Testis (tissue), 3 donors: ENCODE measurements around the gene PRKCA. TPM values are rescaled to one million over a fixed set of nuclear protein-coding genes. Genes with fewer than 3 reads are reported as not detected.
"Not testable (repeated sequence)": the region's sequence is repeated elsewhere in the genome, so short reads cannot be mapped to it uniquely, and the experiment has no call there.

ENCODE experiments used
- DNase-seq: peaks from one replicate; pipeline ENCODE4 v3.0.0-alpha.2; 2019
- H3K27ac ChIP-seq, 2 donors: fragments of 200-600 bp; sonication (generic); one replicate each; pipeline ENCODE4 v1.5.1; 2019
- H3K27me3 ChIP-seq: fragments of 200-600 bp; sonication (generic); one replicate; pipeline ENCODE4 v1.5.1; 2019
- H3K36me3 ChIP-seq: fragments of 200-600 bp; sonication (generic); one replicate; pipeline ENCODE4 v1.5.1; 2017; ENCODE audit warnings: low read depth; ENCODE audit errors: missing control alignments
- H3K4me1 ChIP-seq: fragments of 200-600 bp; sonication (generic); one replicate; pipeline ENCODE4 v1.5.1; 2019
- H3K4me3 ChIP-seq, 2 donors: fragments of 200-600 bp; sonication (generic); one replicate each; pipeline ENCODE4 v1.5.1; 2017 to 2019
- H3K9me3 ChIP-seq: fragments of 200-600 bp; sonication (generic); one replicate; pipeline ENCODE4 v1.5.1; 2017
- POLR2A ChIP-seq: fragments of 450-650 bp; IDR thresholded peaks from one replicate; pipeline ENCODE4 v1.6.1; 2017; ENCODE audit warnings: antibody characterized with exemption, mild to moderate bottlenecking, moderate library complexity
- WGBS, 2 donors: methylation state at CpG; one replicate each; pipeline ENCODE4 v1.1.5; 2018; 5-methylcytosine and 5-hydroxymethylcytosine counted together
- intact Hi-C: fragments of 100-400 bp; cut with DNase I; formaldehyde crosslinking; loops from one replicate; pipeline ENCODE4 v1.15.1; 2023; ENCODE audit warnings: low total_unique reads
- polyA plus RNA-seq: library from polyadenylated mRNA; stranded (reverse); fragments of 350-450 nt; fragmentation: Illumina TruSeq; extraction: RNeasy Lipid Tissue Mini Kit (QIAGEN cat#74804); gene quantifications from one replicate; pipeline ENCODE4 v1.2.3, GENCODE V29; 2014; ENCODE audit warnings: low read depth, low replicate concordance; ENCODE audit not compliant: insufficient read depth
- total RNA-seq, 2 donors: library from RNA; depleted of rRNA; stranded (reverse); fragments of >200 nt; gene quantifications; one replicate each; pipeline ENCODE4 v1.2.3, GENCODE V29; 2016
- TF ChIP-seq, protein P1 (sequence below), 3 experiments: fragments of 450-650 bp in 2 of 3; fragments of 200-600 bp in 1 of 3; sonication (generic) in 1 of 3; IDR thresholded peaks; one replicate each; pipeline ENCODE4 v1.5.1; 2016 to 2019; ENCODE audit warnings: antibody characterized with exemption in 3 of 3, mild to moderate bottlenecking in 2 of 3, moderate library complexity in 1 of 3

Gene PRKCA
- total and polyA plus RNA-seq, 3 donors from 2014 or later = 6.8 to 22.9 (median 15.4) TPM

- H3K4me1 ChIP-seq = no peaks in the 10 kb centered on the region
- TF ChIP-seq, protein P1, sequence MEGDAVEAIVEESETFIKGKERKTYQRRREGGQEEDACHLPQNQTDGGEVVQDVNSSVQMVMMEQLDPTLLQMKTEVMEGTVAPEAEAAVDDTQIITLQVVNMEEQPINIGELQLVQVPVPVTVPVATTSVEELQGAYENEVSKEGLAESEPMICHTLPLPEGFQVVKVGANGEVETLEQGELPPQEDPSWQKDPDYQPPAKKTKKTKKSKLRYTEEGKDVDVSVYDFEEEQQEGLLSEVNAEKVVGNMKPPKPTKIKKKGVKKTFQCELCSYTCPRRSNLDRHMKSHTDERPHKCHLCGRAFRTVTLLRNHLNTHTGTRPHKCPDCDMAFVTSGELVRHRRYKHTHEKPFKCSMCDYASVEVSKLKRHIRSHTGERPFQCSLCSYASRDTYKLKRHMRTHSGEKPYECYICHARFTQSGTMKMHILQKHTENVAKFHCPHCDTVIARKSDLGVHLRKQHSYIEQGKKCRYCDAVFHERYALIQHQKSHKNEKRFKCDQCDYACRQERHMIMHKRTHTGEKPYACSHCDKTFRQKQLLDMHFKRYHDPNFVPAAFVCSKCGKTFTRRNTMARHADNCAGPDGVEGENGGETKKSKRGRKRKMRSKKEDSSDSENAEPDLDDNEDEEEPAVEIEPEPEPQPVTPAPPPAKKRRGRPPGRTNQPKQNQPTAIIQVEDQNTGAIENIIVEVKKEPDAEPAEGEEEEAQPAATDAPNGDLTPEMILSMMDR (IDR thresholded peaks at IDR 0.05) = no peak
- TF ChIP-seq POLR2A = no peak
- H3K36me3 ChIP-seq = no peaks in the 10 kb centered on the region
- WGBS, 2 donors = 59 to 63% methylated on average over 8 of the region's 8 CpGs
- no peaks in the 10 kb centered on the region for H3K9me3 ChIP-seq
- H3K27me3 ChIP-seq = no peaks in the 10 kb centered on the region
- no peak overlapping the region for H3K27ac ChIP-seq
- H3K4me3 ChIP-seq = no peak overlapping the region
- intact Hi-C loops = no loop called here
- no peak for DNase-seq
Observed at GRCh38 chr17:66398617-66399016, 96.2 kb downstream of the PRKCA start.

DNA sequence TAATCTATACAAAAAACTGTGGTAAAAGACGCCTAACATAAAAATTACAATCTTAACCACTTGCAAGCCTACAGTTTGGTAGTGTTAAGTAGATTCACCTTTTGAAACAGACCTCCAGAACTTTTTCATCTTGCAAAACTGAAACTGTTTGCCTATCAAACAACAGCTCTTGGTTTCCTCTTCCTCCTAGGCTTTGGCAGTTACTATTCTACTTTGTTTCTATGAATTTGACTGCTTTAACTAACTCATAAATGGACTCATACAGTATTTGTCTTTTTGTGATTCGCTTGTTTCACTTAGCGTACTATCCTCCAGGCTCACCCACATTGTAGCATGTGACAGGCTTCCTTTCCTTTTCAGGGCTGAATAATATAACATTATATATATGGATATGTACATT lies 97.0 kb downstream of the PRKCA start:
- Histone ChIP-seq H3K27me3 (no peaks in the 10 kb centered on the region), H3K4me3 (no peak overlapping the region), H3K27ac (no peak overlapping the region), H3K36me3 (no peaks in the 10 kb centered on the region), H3K4me1 (no peaks in the 10 kb centered on the region), H3K9me3 (no peaks in the 10 kb centered on the region)
- 90 to 95% methylated on average over 3 of the region's 3 CpGs for WGBS, 2 donors
- DNase-seq = no peak
- intact Hi-C loops = no loop called here
- TF ChIP-seq, protein P1 (IDR thresholded peaks at IDR 0.05) = no peak
- TF ChIP-seq POLR2A = no peak

- H3K27ac ChIP-seq, intact Hi-C loops, H3K27me3 ChIP-seq, H3K9me3 ChIP-seq, H3K4me3 ChIP-seq, H3K4me1 ChIP-seq, DNase-seq, H3K36me3 ChIP-seq: not testable (repeated sequence)
- WGBS, 2 donors = 96 to 98% methylated on average over 11 of the region's 11 CpGs
Observed at GRCh38 chr17:66400041-66400688, 97.8 kb downstream of the PRKCA start.

GRCh38 chr17:66400698-66401097 lies 98.3 kb downstream of the PRKCA start:
- intact Hi-C loops = no loop called here
- H3K27ac ChIP-seq = no peak overlapping the region
- 0 to 45% methylated on average over 1 of the region's 1 CpG for WGBS, 2 donors
- H3K9me3 ChIP-seq = no peaks in the 10 kb centered on the region
- TF ChIP-seq POLR2A = no peak
- TF ChIP-seq, protein P1 (IDR thresholded peaks at IDR 0.05) = no peak
- no peaks in the 10 kb centered on the region for H3K27me3 ChIP-seq
- no peaks in the 10 kb centered on the region for H3K36me3 ChIP-seq
- no peaks in the 10 kb centered on the region for H3K4me1 ChIP-seq
- DNase-seq = no peak
- no peak overlapping the region for H3K4me3 ChIP-seq

GRCh38 chr17:66401364-66401763 lies 99.0 kb downstream of the PRKCA start:
- Histone ChIP-seq H3K36me3 (no peaks in the 10 kb centered on the region), H3K4me3 (no peak overlapping the region), H3K9me3 (no peaks in the 10 kb centered on the region), H3K4me1 (no peaks in the 10 kb centered on the region), H3K27ac (no peak overlapping the region), H3K27me3 (no peaks in the 10 kb centered on the region)
- TF ChIP-seq POLR2A = no peak
- TF ChIP-seq, protein P1 (IDR thresholded peaks at IDR 0.05) = no peak
- intact Hi-C loops = no loop called here
- no peak for DNase-seq
- 88 to 91% methylated on average over 4 of the region's 4 CpGs for WGBS, 2 donors
